ENCODE measurements around the gene ICE1. TPM values are rescaled to one million over a fixed set of nuclear protein-coding genes. Genes with fewer than 3 reads are reported as not detected.

Gene ICE1
- total and polyA plus RNA-seq, 2 donors (not counting 1 experiment from before 2014, with no cell fraction given) = 6.5 to 39.7 TPM

GRCh38 chr5:5422819-5423515 is 490 bp downstream of the ICE1 start:
- no peaks in the 10 kb centered on the region for H3K9me3 Mint-ChIP-seq (ENCODE audit: insufficient read depth)
- CTCF ChIA-PET = interaction anchor here (1.1 to 1.6 kb wide), 3 partner anchors 282 to 1210 kb away, joined by 3 to 7 read pairs (median 4); partner anchors contain the start of genes ADAMTS16, MED10, NSUN2 and SRD5A1
- Histone ChIP-seq H3K4me1 (ENCODE audit: control insufficient read depth in 2 of 2, insufficient read depth in 2 of 2, low read length in 2 of 2) (peaks cover 29 to 32% of the 10 kb centered on the region in 2 donors), H4K20me1 (ENCODE audit: control insufficient read depth, insufficient read depth, low read length, poor library complexity, severe bottlenecking) (peaks cover 49% of the 10 kb centered on the region), H3K27ac (ENCODE audit: low read length in 2 of 2) (peak overlapping the region in 1 of 2 donors; percentile 98), H3K79me2 (ENCODE audit: control insufficient read depth, insufficient read depth, low read length) (peaks cover 54% of the 10 kb centered on the region), H3K27me3 (replicated peaks in 1 of 4; ENCODE audit: control extremely low read depth in 1 of 4, control insufficient read depth in 3 of 4, insufficient read depth in 4 of 4, low read length in 3 of 4) (no peaks in the 10 kb centered on the region), H3K4me2 (replicated peaks; ENCODE audit: low read depth, low read length, poor library complexity, severe bottlenecking) (peak overlapping the region; percentile 91), H3K4me3 (ENCODE audit: control extremely low read depth in 1 of 5, extremely low read depth in 1 of 5, insufficient read depth in 1 of 5, low read depth in 2 of 5, low read length in 4 of 5) (peak overlapping the region; percentile 65 to 85 (median 82)), H2AFZ (ENCODE audit: insufficient read depth, low read depth, low read length, poor library complexity, severe bottlenecking) (peak overlapping the region; percentile 85), H3K36me3 (replicated peaks in 1 of 2; ENCODE audit: control extremely low read depth in 1 of 2, control insufficient read depth in 1 of 2, extremely low read depth in 1 of 2, insufficient read depth in 2 of 2, low read length in 1 of 2) (peaks cover 1 to 3% of the 10 kb centered on the region in 2 experiments), H3K9me3 (ENCODE audit: control extremely low read depth in 1 of 3, control insufficient read depth in 2 of 3, insufficient read depth in 1 of 3, low read length in 2 of 3) (no peaks in the 10 kb centered on the region), H3K9ac (ENCODE audit: low read length) (peak overlapping the region; percentile 80)
- TF ChIP-seq CTCF (IDR thresholded peaks at IDR 0.05) (no peak), EZH2 (IDR thresholded peaks at IDR 0.05; ENCODE audit: borderline replicate concordance, insufficient read depth, low read depth, low read length, poor library complexity, severe bottlenecking) (no peak)
- H3K4me3 Mint-ChIP-seq = peak overlapping the region; percentile 96
- 2% methylated on average over 54 of the region's 58 CpGs for WGBS (ENCODE audit: insufficient coverage)
- peak; percentile 4 for ATAC-seq (ENCODE audit: low read depth)
- H3K27me3 Mint-ChIP-seq = no peaks in the 10 kb centered on the region
- POLR2A ChIA-PET = interaction anchor here (0.7 to 1.6 kb wide), 5 partner anchors 15 to 1290 kb away, joined by 3 to 6 read pairs (median 4); partner anchors contain the start of genes MED10, NSUN2, SRD5A1 and TENT4A
- peak overlapping the region; percentile 99 for H3K27ac Mint-ChIP-seq
- intact Hi-C loops (cut with micrococcal nuclease) = loop anchor here (1.0 kb wide), 2 partner anchors 100 to 1237 kb away; no protein-coding TSS in a partner anchor
- no peak for DNase-seq
- peaks cover 30% of the 10 kb centered on the region for H3K4me1 Mint-ChIP-seq

- Mint-ChIP-seq H3K27me3 (no peaks in the 10 kb centered on the region), H3K4me3 (no peak overlapping the region), H3K9me3 (ENCODE audit: insufficient read depth) (no peaks in the 10 kb centered on the region), H3K27ac (no peak overlapping the region), H3K4me1 (peaks cover 31% of the 10 kb centered on the region)
- Histone ChIP-seq H3K4me3 (ENCODE audit: control extremely low read depth in 1 of 5, extremely low read depth in 1 of 5, insufficient read depth in 1 of 5, low read depth in 2 of 5, low read length in 4 of 5) (peak overlapping the region; percentile 65 to 85 (median 82)), H2AFZ (ENCODE audit: insufficient read depth, low read depth, low read length, poor library complexity, severe bottlenecking) (peak overlapping the region; percentile 85), H3K4me1 (ENCODE audit: control insufficient read depth in 2 of 2, insufficient read depth in 2 of 2, low read length in 2 of 2) (peaks cover 29 to 32% of the 10 kb centered on the region in 2 donors), H3K79me2 (ENCODE audit: control insufficient read depth, insufficient read depth, low read length) (peaks cover 60% of the 10 kb centered on the region), H3K9ac (ENCODE audit: low read length) (peak overlapping the region; percentile 80), H3K27me3 (replicated peaks in 1 of 4; ENCODE audit: control extremely low read depth in 1 of 4, control insufficient read depth in 3 of 4, insufficient read depth in 4 of 4, low read length in 3 of 4) (no peaks in the 10 kb centered on the region), H3K9me3 (ENCODE audit: control extremely low read depth in 1 of 3, control insufficient read depth in 2 of 3, insufficient read depth in 1 of 3, low read length in 2 of 3) (no peaks in the 10 kb centered on the region), H4K20me1 (ENCODE audit: control insufficient read depth, insufficient read depth, low read length, poor library complexity, severe bottlenecking) (peaks cover 52% of the 10 kb centered on the region), H3K4me2 (replicated peaks; ENCODE audit: low read depth, low read length, poor library complexity, severe bottlenecking) (peak overlapping the region; percentile 91), H3K27ac (ENCODE audit: low read length in 2 of 2) (no peak overlapping the region), H3K36me3 (replicated peaks in 1 of 2; ENCODE audit: control extremely low read depth in 1 of 2, control insufficient read depth in 1 of 2, extremely low read depth in 1 of 2, insufficient read depth in 2 of 2, low read length in 1 of 2) (peaks cover 0 to 4% of the 10 kb centered on the region in 2 experiments)
- POLR2A ChIA-PET = no interaction called here
- CTCF ChIA-PET = no interaction called here
- no peak for TF ChIP-seq EZH2 (IDR thresholded peaks at IDR 0.05; ENCODE audit: borderline replicate concordance, insufficient read depth, low read depth, low read length, poor library complexity, severe bottlenecking)
- TF ChIP-seq CTCF (IDR thresholded peaks at IDR 0.05) = no peak
- DNase-seq = no peak
- 30% methylated on average over 2 of the region's 7 CpGs for WGBS (ENCODE audit: insufficient coverage)
- ATAC-seq (ENCODE audit: low read depth) = no peak
- intact Hi-C loops (cut with micrococcal nuclease) = no loop called here
These were observed 1.1 kb downstream of the ICE1 start for GRCh38 chr5:5423586-5423985.

Data from B cell (primary cell).